ENCODE measurements around the gene ULBP2. TPM values are rescaled to one million over a fixed set of nuclear protein-coding genes. Genes with fewer than 3 reads are reported as not detected.

ULBP2 gene
- total RNA-seq, 1 experiment from 2014 or later: 2.9 TPM

GRCh38 chr6:149948011-149948410 is 6.2 kb downstream of the ULBP2 start:
- TF ChIP-seq EZH2 (IDR thresholded peaks at IDR 0.05; ENCODE audit: low read depth): no peak
- no peak for TF ChIP-seq CTCF (conservative IDR thresholded peaks at IDR 0.05)

GRCh38 chr6:149948616-149949015 is 6.8 kb downstream of the ULBP2 start:
- H3K36me3 ChIP-seq (ENCODE audit: low read depth): no peaks in the 10 kb centered on the region
- H4K20me1 ChIP-seq (ENCODE audit: insufficient read depth): no peaks in the 10 kb centered on the region
- ChIA-PET CTCF (no interaction called here), POLR2A (ENCODE audit: unreplicated experiment) (no interaction called here)
- no peaks in the 10 kb centered on the region for H3K79me2 ChIP-seq (ENCODE audit: low read depth)
- BruUV-seq (replicated peaks): no TSS peak
- DNase-seq: no peak
- H3K4me3 ChIP-seq: no peak overlapping the region
- H3K9me2 ChIP-seq (ENCODE audit: insufficient read depth): no peaks in the 10 kb centered on the region
- H3F3A ChIP-seq (ENCODE audit: insufficient read depth, low read depth): no peaks in the 10 kb centered on the region
- H3K27ac ChIP-seq: no peak overlapping the region
- TF ChIP-seq EZH2 (IDR thresholded peaks at IDR 0.05; ENCODE audit: low read depth) (no peak), CTCF (conservative IDR thresholded peaks at IDR 0.05) (no peak)
- intact Hi-C loops (cut with micrococcal nuclease; ENCODE audit: unreplicated experiment): no loop called here
- H3K4me2 ChIP-seq: no peak overlapping the region
- H3K4me1 ChIP-seq (replicated peaks; ENCODE audit: insufficient read depth): no peaks in the 10 kb centered on the region
- no peaks in the 10 kb centered on the region for H3K27me3 ChIP-seq (ENCODE audit: insufficient read depth, low read depth)
- H3K9me3 ChIP-seq (ENCODE audit: insufficient read depth, low read depth): no peaks in the 10 kb centered on the region
- H2AFZ ChIP-seq: no peak overlapping the region

More at GRCh38 chr6:149948011-149948410, 6.2 kb downstream of the ULBP2 start:
- BruUV-seq (replicated peaks): no TSS peak
- Histone ChIP-seq H3K9me3 (ENCODE audit: insufficient read depth, low read depth) (no peaks in the 10 kb centered on the region), H3K4me1 (replicated peaks; ENCODE audit: insufficient read depth) (no peaks in the 10 kb centered on the region), H3F3A (ENCODE audit: insufficient read depth, low read depth) (no peaks in the 10 kb centered on the region), H3K79me2 (ENCODE audit: low read depth) (no peaks in the 10 kb centered on the region), H3K27ac (no peak overlapping the region), H3K36me3 (ENCODE audit: low read depth) (no peaks in the 10 kb centered on the region), H3K9me2 (ENCODE audit: insufficient read depth) (no peaks in the 10 kb centered on the region), H2AFZ (no peak overlapping the region), H3K27me3 (ENCODE audit: insufficient read depth, low read depth) (no peaks in the 10 kb centered on the region), H3K4me3 (no peak overlapping the region), H4K20me1 (ENCODE audit: insufficient read depth) (no peaks in the 10 kb centered on the region), H3K4me2 (no peak overlapping the region)
- no peak for DNase-seq
- intact Hi-C loops (cut with micrococcal nuclease; ENCODE audit: unreplicated experiment): no loop called here
- ChIA-PET POLR2A (ENCODE audit: unreplicated experiment) (no interaction called here), CTCF (no interaction called here)

DNA sequence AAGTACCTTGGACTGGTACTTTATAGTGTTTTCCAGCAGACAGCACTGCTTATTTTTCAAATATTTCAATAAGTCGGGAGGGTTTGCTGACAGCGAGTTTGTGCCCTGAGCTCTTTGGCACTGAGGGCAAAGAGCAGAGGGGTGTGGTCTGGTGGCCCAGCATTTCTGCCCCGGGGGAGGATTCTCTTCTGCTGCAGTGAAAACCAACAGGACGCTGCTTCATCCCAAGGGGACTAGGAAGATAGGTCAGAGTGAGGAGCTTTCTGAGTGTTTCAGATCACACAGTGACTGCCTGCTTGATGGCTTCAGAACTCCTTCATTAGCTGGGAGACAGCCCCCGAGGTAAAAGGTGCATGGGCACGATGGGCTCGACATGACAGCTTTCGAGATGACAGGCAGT is 8.6 kb downstream of the ULBP2 start:
- DNase-seq: no peak
- no TSS peak for BruUV-seq (replicated peaks)
- H3K36me3 ChIP-seq (ENCODE audit: low read depth): no peaks in the 10 kb centered on the region
- H3K4me1 ChIP-seq (replicated peaks; ENCODE audit: insufficient read depth): no peaks in the 10 kb centered on the region
- no peak overlapping the region for H2AFZ ChIP-seq
- H4K20me1 ChIP-seq (ENCODE audit: insufficient read depth): no peaks in the 10 kb centered on the region
- CTCF ChIA-PET: no interaction called here
- no peak overlapping the region for H3K4me3 ChIP-seq
- no peaks in the 10 kb centered on the region for H3K9me2 ChIP-seq (ENCODE audit: insufficient read depth)
- H3K27me3 ChIP-seq (ENCODE audit: insufficient read depth, low read depth): no peaks in the 10 kb centered on the region
- POLR2A ChIA-PET (ENCODE audit: unreplicated experiment): interaction anchor here (0.5 kb wide), 1 partner anchor 468 kb away, joined by 3 read pairs; no protein-coding TSS in a partner anchor
- H3K27ac ChIP-seq: no peak overlapping the region
- no peaks in the 10 kb centered on the region for H3F3A ChIP-seq (ENCODE audit: insufficient read depth, low read depth)
- H3K4me2 ChIP-seq: 0 out of 2 replicates have a peak overlapping the region, but pooled peaks have one; percentile 19
- H3K79me2 ChIP-seq (ENCODE audit: low read depth): no peaks in the 10 kb centered on the region
- intact Hi-C loops (cut with micrococcal nuclease; ENCODE audit: unreplicated experiment): no loop called here
- H3K9me3 ChIP-seq (ENCODE audit: insufficient read depth, low read depth): no peaks in the 10 kb centered on the region
- TF ChIP-seq CTCF (conservative IDR thresholded peaks at IDR 0.05): no peak
- no peak for TF ChIP-seq EZH2 (IDR thresholded peaks at IDR 0.05; ENCODE audit: low read depth)

Data from PC-9 (cell line).